AG09309 (cell line): ENCODE results near the gene MATN1.

ENCODE experiments used
- DNase-seq: peaks from one replicate; pipeline ENCODE4 v3.0.0-alpha.2; 2010; ENCODE audit warnings: low read depth
- H3K4me3 ChIP-seq: 2 replicates; pipeline ENCODE4 v1.5.1; 2011; ENCODE audit warnings: mild to moderate bottlenecking, low read depth, low read length, moderate library complexity; ENCODE audit not compliant: control insufficient read depth
- CTCF ChIP-seq: IDR thresholded peaks from 2 replicates; pipeline ENCODE4 v1.5.1; 2011; ENCODE audit warnings: mild to moderate bottlenecking, low read depth, low read length, inconsistent platforms; ENCODE audit not compliant: insufficient read depth, control insufficient read depth; ENCODE audit errors: missing control alignments

MATN1 gene

GRCh38 chr1:30662291-30662840 is 61.0 kb downstream of the MATN1 start:
- no peak overlapping the region for H3K4me3 ChIP-seq
- no peak for DNase-seq
- TF ChIP-seq CTCF, result no peak

GRCh38 chr1:30661311-30661710 is 62.1 kb downstream of the MATN1 start:
- no peak for TF ChIP-seq CTCF
- no peak overlapping the region for H3K4me3 ChIP-seq
- no peak for DNase-seq
